HG02759 (cell line): ENCODE data around the gene PGAP6.
"Not testable (repeated sequence)": the region's sequence is repeated elsewhere in the genome, so short reads cannot be mapped to it uniquely, and the experiment has no call there.

Experiments used
- ATAC-seq: cut with Tn5 transposase; IDR thresholded peaks from one replicate; pipeline ENCODE4 v1.9.1; 2021; ENCODE audit warnings: mild to moderate bottlenecking, moderate library complexity; ENCODE audit not compliant: unreplicated experiment

The PGAP6 gene

GRCh38 chr16:379183-379960 is 2.4 kb downstream of the PGAP6 start:
- ATAC-seq: no peak

- no peak for ATAC-seq
Measured at GRCh38 chr16:378821-379182, 3.0 kb downstream of the PGAP6 start.

GRCh38 chr16:378113-378820 is 3.5 kb downstream of the PGAP6 start:
- not testable (repeated sequence) for ATAC-seq

- ATAC-seq: no peak
Measured at GRCh38 chr16:377419-377951, 4.3 kb downstream of the PGAP6 start.

- no peak for ATAC-seq
Measured at GRCh38 chr16:376817-377418, 4.9 kb downstream of the PGAP6 start.

GRCh38 chr16:375927-376816 is 5.6 kb downstream of the PGAP6 start:
- no peak for ATAC-seq

GRCh38 chr16:375212-375611 is 6.6 kb downstream of the PGAP6 start:
- ATAC-seq: no peak

GRCh38 chr16:374616-374926 is 7.2 kb downstream of the PGAP6 start:
- no peak for ATAC-seq

- no peak for ATAC-seq
Measured at GRCh38 chr16:373848-374615, 7.7 kb downstream of the PGAP6 start.

- no peak for ATAC-seq
Measured at GRCh38 chr16:373020-373598, 8.7 kb downstream of the PGAP6 start.

GRCh38 chr16:372302-372983 is 9.3 kb downstream of the PGAP6 start:
- ATAC-seq: no peak

- ATAC-seq: no peak
Measured at GRCh38 chr16:371515-372301, 10.1 kb downstream of the PGAP6 start.

GRCh38 chr16:370979-371514 is 10.7 kb downstream of the PGAP6 start:
- no peak for ATAC-seq

- ATAC-seq: peak; percentile 87
Measured at GRCh38 chr16:370443-370842, 11.3 kb downstream of the PGAP6 start, which contains the start of gene MRPL28. TSS of gene MRPL28 (minus strand) at chr16:370538. CDS start at chr16:370218, 320 bp downstream.

- ATAC-seq: no peak
Measured at GRCh38 chr16:369866-370436, 11.8 kb downstream of the PGAP6 start.

- no peak for ATAC-seq
Measured at GRCh38 chr16:369275-369865, 12.4 kb downstream of the PGAP6 start.

- ATAC-seq: no peak
Measured at GRCh38 chr16:368388-369158, 13.2 kb downstream of the PGAP6 start.
